ENCODE data around the gene SUSD6.

The SUSD6 gene, protein sequence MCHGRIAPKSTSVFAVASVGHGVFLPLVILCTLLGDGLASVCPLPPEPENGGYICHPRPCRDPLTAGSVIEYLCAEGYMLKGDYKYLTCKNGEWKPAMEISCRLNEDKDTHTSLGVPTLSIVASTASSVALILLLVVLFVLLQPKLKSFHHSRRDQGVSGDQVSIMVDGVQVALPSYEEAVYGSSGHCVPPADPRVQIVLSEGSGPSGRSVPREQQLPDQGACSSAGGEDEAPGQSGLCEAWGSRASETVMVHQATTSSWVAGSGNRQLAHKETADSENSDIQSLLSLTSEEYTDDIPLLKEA

DNA sequence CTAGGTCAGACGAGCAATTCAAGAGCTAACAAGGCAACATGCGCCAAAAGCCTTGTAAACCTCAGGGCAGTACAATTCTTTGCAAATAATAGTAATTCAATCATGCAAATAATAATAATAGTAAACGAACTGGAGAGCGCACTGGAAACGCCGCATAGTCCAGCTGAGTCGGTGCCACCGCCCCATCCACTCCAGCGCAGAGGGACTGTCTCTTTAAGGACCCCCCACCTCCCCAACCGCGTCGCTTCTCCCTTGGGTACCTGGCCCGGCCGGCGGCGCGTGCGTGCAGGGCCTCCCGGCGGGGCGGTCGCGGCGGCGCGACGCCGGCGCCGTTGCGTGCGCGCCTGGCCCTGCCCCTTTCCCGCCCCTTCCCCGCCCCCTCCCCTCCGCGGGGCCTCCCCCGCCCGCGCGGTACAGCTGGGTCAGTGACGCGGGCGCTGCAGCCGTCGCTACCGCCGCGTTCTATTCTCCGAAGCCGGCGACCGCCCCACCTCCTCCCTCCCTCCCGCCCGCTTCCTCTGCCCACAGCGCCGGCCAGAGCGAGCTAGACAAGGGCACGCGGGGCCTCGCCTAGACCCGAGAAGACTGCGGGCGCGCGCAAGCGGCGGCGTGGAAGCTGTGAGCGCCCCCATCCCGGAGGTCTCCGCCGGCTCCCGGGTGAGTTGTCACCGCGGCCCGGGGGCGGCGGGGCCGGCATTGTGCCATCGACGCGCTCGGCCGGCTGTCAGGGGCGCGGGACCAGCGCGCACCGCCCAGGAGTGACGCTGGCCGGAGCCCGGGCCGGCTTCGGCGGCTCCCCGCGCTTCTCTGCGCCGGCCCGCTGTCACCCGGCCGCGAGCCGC, at the start of gene SUSD6:
Gene SUSD6, plus strand, starts transcription at position 425 of the 842 bp plus-strand sequence. CDS start 46,997 bp downstream, outside the sequence.
- DNase-seq = peak; percentile 75 to 97

GRCh38 chr14:69561893-69562292, 49.5 kb upstream of the SUSD6 start:
- DNase-seq = no peak

GRCh38 chr14:69567563-69567962, 43.8 kb upstream of the SUSD6 start:
- DNase-seq = no peak

DNA sequence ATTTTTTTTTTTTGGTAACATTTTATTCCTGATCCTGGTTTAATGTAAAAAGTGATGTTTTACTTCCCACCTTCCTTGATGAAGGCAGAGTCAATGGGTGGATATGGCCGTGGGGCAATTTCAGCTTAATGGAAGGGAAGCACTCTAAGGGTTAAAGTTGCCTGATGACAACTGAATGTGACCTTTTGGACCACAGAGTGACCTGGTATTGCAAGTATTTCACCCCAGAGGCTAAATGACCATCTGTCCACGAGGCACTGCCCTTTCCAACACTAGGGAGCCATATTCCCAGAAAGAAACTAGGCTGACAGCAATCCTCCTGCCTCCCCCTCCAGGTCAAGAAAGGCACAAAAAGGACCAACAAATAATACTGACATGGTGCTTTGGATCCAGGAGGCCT, 41.5 kb upstream of the SUSD6 start:
- no peak for DNase-seq

GRCh38 chr14:69570836-69571330, 40.5 kb upstream of the SUSD6 start:
- no peak for DNase-seq

GRCh38 chr14:69571449-69572029, 39.9 kb upstream of the SUSD6 start:
- DNase-seq = peak in 1 of 2 experiments; percentile 63

- peak; percentile 61 to 84 for DNase-seq
These were observed 39.2 kb upstream of the SUSD6 start for GRCh38 chr14:69572030-69572840.

DNA sequence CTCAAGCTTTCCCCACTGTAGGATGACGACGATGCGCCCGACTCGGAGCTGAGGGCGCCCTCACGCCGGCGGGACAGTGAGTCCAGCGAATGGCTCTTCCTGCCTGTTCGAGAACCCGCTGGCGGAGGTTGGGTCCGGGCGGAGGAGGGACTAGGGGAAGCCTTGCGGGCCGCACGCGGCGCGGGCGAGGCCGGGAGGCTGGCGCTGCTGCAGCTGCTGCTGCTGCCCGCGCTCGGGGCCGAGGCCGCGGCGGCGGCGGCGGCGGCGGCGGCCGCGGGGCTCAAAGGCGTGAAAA, 38.6 kb upstream of the SUSD6 start:
- peak in 1 of 2 experiments; percentile 40 for DNase-seq

- no peak for DNase-seq
These were observed 38.1 kb upstream of the SUSD6 start for GRCh38 chr14:69573205-69573830.

DNA sequence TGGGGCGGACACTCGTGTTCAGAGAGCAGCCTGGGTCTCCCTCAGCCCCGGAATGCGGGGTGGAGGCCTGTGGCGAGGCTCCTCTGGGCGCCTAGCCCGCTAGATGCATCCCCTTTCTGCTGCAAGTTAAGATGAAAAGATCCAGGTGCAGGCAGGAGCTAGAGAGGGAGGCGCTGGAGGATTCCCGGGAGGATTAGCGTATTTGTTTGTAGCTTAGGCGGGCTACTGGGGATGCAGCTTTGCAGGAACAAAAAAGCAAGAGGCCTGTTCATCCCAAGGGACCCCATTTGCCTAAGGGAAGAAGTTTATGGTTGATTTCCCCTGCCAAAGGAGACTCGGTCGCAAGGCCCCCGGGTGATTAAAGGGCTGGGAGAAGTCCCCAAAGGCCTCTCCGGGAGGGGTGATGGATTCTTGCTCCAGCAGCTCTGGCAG, 37.5 kb upstream of the SUSD6 start:
- peak; percentile 82 to 93 for DNase-seq

DNA sequence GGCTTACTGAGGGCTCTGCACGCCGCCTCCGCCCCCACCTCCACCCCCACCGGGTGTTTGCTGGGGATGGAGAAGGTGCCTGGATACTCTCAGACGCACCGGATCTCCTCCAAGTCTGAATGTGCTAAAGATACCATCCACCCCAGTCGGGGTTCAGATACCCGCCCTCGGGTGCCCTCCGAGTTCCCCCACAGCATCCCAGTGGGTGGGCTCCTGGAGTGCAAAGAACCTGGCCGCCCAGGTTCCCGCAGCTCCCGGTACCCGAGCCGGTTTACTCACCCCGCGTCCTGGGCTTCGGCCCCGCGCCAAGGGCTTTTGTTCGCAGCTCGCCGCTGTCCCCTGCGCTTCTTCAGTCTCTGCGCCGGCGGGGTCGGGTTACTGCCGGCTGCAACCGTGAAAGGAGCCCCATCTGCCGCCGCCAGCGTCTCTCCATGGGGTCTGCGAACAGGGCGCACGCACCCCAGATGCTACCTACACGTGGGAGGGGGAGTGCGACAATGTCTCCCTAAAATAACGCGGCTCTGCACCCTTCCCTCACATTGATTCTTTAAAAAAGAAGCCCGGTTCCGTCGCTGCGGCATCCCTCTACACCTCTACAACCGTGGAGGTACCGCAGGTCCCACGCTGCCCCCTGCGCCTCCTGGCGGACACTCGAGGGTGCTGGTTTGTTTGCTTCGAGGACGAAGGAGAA, 37.0 kb upstream of the SUSD6 start, which contains the start of gene CCDC177:
Gene CCDC177, minus strand, starts transcription at position 609 of the 691 bp plus-strand sequence. CDS start 1,249 bp downstream, outside the sequence.
- peak; percentile 78 to 89 for DNase-seq

DNA sequence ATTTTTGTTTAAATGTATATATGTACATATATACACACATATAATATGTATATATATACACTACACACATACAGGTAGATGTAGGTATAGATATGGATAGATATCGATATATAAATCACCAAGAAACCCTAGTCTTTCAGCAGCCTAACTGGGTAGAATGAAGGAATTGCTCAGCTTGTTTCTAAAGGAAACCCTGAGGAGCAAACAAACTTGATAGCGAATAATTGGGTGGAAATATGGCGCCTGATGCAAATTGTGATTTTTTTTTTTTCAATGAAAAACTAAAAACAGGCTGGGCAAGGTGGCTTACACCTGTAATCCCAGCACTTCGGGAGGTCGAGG, 36.5 kb upstream of the SUSD6 start:
- no peak for DNase-seq

GRCh38 chr14:69579476-69579875, 31.9 kb upstream of the SUSD6 start:
- DNase-seq = no peak

DNA sequence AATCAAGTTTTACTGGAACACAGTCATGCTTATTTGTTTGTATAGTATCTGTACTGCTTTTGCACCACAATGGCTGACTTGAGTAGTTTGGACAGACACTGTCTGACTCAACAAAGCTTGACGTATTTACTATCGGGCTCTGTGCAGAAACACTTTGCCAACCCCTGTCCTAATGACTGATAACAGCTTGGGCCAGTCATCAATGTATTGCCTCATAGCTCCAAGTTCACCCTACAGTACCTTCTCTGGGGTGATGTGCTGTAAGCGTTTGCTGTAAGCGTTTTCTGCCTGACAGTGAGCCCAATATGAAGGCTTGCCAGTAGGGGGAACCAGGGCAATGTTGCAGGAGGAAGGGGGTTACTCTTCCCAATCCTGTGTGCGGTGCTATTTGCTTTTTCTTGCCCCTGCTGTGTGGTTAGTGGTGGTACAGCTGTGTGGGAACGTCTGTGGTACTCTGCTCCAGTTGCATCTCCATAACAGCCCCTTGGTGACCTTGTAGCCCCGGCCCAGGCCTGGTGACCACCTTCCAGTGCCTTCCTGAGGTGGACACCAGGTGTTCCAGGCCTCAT, 31.3 kb upstream of the SUSD6 start:
- peak; percentile 40 to 55 for DNase-seq

DNA sequence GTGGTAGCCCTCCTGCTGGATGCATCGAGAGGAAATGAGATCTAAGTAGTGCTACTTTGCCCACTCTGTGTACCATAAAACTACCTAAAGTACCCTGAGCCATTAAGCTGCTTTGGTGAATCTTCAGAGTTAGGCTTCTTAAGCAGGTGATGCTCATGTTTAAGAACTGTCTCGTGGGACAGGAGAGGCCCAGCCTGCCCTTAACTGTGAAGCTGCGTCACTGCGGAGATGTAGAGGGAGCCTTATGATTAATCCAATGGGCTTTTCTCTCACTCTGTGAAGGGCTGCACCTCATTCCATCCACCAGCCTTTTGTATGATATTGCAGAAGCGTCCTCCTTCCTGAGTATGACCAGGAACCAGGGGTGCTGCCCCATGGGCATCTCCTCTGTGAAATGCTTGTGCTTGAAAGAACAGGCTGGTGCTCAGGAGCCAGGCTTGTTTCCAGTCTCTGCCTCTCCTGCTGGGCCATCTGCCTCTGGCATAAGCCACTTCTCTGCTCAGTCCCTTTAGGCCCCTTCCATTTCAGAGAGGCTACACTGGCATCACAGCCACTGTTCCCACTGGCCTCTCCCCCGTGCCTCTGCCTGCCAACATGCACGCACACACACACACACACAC, 30.0 kb upstream of the SUSD6 start:
- no peak for DNase-seq

DNA sequence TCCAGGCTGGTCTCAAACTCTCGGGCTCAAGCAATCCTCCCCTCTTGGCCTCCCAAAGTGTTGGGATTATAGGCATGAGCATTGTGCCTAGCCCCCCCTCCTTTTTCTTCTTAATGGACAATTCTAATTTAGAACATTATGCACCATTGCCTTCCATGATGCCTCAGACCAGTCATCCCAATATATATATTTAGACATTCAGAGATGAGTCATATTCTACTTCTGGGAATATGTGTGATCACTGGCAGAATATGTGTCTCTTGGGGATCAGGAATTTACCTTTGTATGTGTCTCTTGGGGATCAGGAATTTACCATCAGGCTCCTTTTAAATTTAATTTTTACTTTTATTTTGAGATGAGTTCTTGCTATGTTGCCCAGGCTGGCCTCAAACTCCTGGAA, 29.2 kb upstream of the SUSD6 start:
- no peak for DNase-seq

DNA sequence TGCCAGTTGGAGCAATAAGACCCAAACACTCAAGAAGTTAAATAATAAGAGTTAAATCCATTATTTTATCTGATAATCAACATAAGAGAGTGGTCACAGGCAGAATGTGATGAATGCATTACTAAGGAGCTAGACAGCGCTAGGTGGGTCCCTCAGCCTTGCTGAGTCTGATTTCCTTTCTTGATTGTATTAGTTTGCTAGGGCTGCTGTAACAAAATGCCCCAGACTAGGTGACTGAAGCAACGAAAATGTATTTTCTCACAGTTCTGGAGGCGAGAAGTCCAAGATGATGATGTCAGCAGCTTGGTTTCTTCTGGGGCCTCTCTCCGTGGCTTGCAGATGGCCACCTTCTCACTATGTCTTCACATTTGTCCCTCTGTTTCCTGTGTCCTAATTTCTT, 28.6 kb upstream of the SUSD6 start:
- DNase-seq = no peak

GRCh38 chr14:69584389-69584788, 27.0 kb upstream of the SUSD6 start:
- DNase-seq = no peak

GRCh38 chr14:69586404-69586803, 25.0 kb upstream of the SUSD6 start:
- DNase-seq = no peak

- DNase-seq = no peak
These were observed 24.0 kb upstream of the SUSD6 start for GRCh38 chr14:69587389-69587788.

DNA sequence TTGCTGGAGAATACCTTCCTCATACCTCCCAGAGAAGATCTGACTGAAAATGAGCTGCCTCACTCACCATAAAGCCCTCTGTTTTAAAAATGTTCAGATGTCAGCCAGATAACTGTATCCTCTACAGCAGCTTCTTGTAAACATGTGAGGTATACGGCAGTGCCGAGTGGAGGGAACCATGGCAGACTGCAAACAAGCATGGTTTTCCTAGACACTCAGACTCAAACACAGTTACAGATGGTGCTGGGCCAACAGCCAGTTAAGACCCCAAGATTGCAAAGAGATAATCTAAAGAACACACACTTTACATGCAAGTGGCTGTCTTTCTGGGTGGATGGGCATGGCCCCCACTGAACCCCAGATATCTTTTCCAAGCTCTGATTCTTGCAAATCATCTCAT, 20.1 kb upstream of the SUSD6 start:
- no peak for DNase-seq

Data from NCI-H526 (cell line).